A204.1 (cell line): ENCODE results near the gene VLDLR.
"Not testable (repeated sequence)": the region's sequence is repeated elsewhere in the genome, so short reads cannot be mapped to it uniquely, and the experiment has no call there.

Experiments used
- FAIRE-seq: peaks from 2 replicates; lab custom pipeline; 2012; peaks lifted over from hg19 to GRCh38; lab: Jason Lieb, UNC

The VLDLR gene

GRCh38 chr9:2664174-2665065 is 42.8 kb downstream of the VLDLR start:
- no peak for FAIRE-seq

- FAIRE-seq = no peak
Observed at GRCh38 chr9:2666569-2666968, 45.0 kb downstream of the VLDLR start.

- no peak for FAIRE-seq
Observed at GRCh38 chr9:2673161-2673560, 51.6 kb downstream of the VLDLR start.

- peak; percentile 37 for FAIRE-seq
Observed at GRCh38 chr9:2674141-2674824, 52.7 kb downstream of the VLDLR start.

GRCh38 chr9:2675834-2676233 is 54.2 kb downstream of the VLDLR start:
- no peak for FAIRE-seq

GRCh38 chr9:2676466-2676865 is 54.9 kb downstream of the VLDLR start:
- FAIRE-seq = no peak

- FAIRE-seq = no peak
Observed at GRCh38 chr9:2677915-2678889, 56.6 kb downstream of the VLDLR start.

GRCh38 chr9:2679011-2679410 is 57.4 kb downstream of the VLDLR start:
- no peak for FAIRE-seq

GRCh38 chr9:2681981-2682380 is 60.4 kb downstream of the VLDLR start:
- FAIRE-seq = no peak

GRCh38 chr9:2686911-2687310 is 65.3 kb downstream of the VLDLR start:
- FAIRE-seq = no peak

GRCh38 chr9:2688636-2689035 is 67.0 kb downstream of the VLDLR start:
- no peak for FAIRE-seq

- FAIRE-seq = no peak
Observed at GRCh38 chr9:2691212-2691611, 69.6 kb downstream of the VLDLR start.

- FAIRE-seq = no peak
Observed at GRCh38 chr9:2691626-2692025, 70.0 kb downstream of the VLDLR start.

- no peak for FAIRE-seq
Observed at GRCh38 chr9:2693056-2693455, 71.5 kb downstream of the VLDLR start.

GRCh38 chr9:2697492-2697891 is 75.9 kb downstream of the VLDLR start:
- FAIRE-seq = no peak

- FAIRE-seq = no peak
Observed at GRCh38 chr9:2700398-2700797, 78.8 kb downstream of the VLDLR start.

GRCh38 chr9:2700909-2701550 is 79.4 kb downstream of the VLDLR start:
- no peak for FAIRE-seq

- no peak for FAIRE-seq
Observed at GRCh38 chr9:2704504-2704903, 82.9 kb downstream of the VLDLR start.

- FAIRE-seq = not testable (repeated sequence)
Observed at GRCh38 chr9:2707256-2707655, 85.7 kb downstream of the VLDLR start.
